GM10266 (cell line): Measurements from ENCODE around the gene MARS1.
"Not testable (repeated sequence)": the region's sequence is repeated elsewhere in the genome, so short reads cannot be mapped to it uniquely, and the experiment has no call there.

Experiments
- DNase-seq: peaks from one replicate; pipeline ENCODE4 v3.0.0; 2012; ENCODE audit errors: extremely low spot score
- TF ChIP-seq, protein P1 (sequence below): IDR thresholded peaks from 2 replicates; pipeline ENCODE4 v1.5.1; 2012; ENCODE audit warnings: mild to moderate bottlenecking, low read depth; ENCODE audit not compliant: control insufficient read depth, insufficient read depth; ENCODE audit errors: missing control alignments

Gene MARS1

GRCh38 chr12:57489157-57489641, 1.3 kb downstream of the MARS1 start:
- DNase-seq = no peak

GRCh38 chr12:57490126-57490525, 2.3 kb downstream of the MARS1 start:
- no peak for DNase-seq
- TF ChIP-seq, protein P1, sequence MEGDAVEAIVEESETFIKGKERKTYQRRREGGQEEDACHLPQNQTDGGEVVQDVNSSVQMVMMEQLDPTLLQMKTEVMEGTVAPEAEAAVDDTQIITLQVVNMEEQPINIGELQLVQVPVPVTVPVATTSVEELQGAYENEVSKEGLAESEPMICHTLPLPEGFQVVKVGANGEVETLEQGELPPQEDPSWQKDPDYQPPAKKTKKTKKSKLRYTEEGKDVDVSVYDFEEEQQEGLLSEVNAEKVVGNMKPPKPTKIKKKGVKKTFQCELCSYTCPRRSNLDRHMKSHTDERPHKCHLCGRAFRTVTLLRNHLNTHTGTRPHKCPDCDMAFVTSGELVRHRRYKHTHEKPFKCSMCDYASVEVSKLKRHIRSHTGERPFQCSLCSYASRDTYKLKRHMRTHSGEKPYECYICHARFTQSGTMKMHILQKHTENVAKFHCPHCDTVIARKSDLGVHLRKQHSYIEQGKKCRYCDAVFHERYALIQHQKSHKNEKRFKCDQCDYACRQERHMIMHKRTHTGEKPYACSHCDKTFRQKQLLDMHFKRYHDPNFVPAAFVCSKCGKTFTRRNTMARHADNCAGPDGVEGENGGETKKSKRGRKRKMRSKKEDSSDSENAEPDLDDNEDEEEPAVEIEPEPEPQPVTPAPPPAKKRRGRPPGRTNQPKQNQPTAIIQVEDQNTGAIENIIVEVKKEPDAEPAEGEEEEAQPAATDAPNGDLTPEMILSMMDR = no peak

More at GRCh38 chr12:57489157-57489641, 1.3 kb downstream of the MARS1 start:
- TF ChIP-seq, protein P1 = no peak

- no peak for DNase-seq
Measured at GRCh38 chr12:57491393-57492280, 3.8 kb downstream of the MARS1 start.

DNA sequence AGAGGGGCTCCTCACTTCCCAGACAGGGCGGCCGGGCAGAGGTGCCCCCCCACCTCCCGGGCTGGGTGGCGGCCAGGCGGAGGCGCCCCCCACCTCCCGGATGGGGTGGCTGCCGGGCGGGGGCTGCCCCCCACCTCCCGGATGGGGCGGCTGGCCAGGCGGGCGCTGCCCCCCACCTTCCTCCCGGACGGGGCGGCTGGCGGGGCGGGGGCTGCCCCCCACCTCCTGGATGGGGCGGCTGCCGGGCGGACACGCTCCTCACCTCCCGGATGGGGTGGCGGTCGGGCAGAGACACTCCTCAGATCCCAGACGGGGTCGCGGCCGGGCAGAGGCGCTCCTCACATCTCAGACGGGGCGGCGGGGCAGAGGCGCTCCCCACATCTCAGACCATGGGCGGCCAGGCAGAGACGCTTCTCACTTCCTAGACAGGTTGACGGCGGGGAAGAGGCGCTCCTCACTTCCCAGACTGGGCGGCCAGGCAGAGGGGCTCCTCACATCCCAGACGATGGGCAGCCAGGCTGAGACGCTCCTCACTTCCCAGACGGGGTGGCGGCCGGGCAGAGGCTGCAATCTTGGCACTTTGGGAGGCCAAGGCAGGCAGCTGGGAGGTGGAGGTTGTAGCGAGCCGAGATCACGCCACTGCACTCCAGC, 7.3 kb downstream of the MARS1 start:
- DNase-seq = not testable (repeated sequence)

More at GRCh38 chr12:57491393-57492280, 3.8 kb downstream of the MARS1 start:
- TF ChIP-seq, protein P1 = no peak

DNA sequence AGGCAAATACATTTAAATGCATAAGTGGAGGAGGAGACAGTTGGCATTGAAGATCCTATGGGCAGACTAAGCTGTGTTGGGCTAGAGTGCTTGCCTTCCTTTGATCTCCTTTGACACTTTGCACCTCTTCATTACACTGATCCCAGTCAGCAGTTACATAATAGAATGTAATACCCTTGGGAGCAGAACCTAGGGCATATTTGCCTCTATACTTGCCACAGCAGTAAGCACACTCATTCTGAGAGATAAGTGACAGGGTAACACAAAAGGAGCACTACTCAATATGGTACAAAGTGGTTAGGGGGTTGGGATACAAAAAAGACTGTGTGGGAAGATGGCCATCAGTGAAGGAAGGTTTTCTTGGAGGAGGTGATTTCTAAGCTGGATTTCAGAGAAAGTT, 9.0 kb downstream of the MARS1 start:
- DNase-seq = no peak
- TF ChIP-seq, protein P1 = no peak

DNA sequence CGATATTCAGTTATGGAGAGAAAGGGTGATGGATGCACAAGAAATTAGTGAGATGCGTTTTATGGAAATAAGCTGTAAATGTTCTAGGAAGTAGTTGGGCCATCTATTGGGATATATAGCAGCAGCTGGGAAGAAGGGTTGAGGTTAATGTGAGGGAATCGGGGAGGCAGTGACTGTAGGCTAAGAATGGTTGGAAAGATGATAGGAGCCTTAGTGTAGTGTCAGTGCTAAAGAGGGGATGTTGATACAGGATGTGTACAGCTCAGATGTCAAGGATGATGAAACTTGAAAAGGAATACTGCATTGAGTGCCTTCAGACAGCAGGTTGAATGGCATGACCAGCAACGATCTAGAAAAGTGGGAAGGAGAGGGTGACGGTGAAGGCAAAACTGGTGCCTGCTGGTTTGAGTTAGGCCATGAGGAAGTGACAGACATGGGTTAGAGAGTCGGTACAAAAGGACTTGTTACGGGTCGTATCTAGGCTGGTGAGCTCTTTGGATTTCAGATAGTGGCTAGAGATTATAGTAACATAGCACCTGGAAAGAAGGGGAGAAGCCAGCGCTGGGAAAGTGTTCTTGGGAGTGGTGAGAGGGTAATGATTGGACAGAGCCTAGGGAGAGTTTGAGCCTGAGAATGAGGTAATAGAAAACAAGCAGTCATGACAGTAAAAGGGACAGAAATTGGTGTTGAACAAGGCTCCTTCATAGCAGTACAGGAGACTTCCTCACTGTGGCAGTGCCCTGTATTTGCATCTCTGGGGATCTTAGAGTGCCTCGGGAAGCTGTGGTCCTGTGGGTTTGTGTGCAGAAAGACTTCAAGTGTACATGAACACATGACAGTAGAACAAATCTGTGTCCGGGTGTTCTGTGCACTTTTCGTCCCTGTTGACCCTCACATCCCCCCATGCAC, 9.6 kb downstream of the MARS1 start:
- DNase-seq = no peak
- TF ChIP-seq, protein P1 = no peak

DNA sequence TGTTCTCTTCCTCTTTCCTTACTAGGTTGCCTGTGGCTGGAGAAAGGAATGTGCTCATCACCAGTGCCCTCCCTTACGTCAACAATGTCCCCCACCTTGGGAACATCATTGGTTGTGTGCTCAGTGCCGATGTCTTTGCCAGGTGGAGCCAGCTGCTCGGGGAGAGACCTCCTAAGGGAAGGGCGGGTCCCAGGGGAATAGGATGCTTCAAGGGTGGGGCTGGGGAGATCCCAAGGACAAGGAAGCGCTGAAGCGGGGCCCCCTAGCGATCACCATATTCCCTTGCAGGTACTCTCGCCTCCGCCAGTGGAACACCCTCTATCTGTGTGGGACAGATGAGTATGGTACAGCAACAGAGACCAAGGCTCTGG, 10.2 kb downstream of the MARS1 start:
- TF ChIP-seq, protein P1 = no peak
- no peak for DNase-seq
